ENCODE measurements around the gene AGMO.

The AGMO gene

DNA sequence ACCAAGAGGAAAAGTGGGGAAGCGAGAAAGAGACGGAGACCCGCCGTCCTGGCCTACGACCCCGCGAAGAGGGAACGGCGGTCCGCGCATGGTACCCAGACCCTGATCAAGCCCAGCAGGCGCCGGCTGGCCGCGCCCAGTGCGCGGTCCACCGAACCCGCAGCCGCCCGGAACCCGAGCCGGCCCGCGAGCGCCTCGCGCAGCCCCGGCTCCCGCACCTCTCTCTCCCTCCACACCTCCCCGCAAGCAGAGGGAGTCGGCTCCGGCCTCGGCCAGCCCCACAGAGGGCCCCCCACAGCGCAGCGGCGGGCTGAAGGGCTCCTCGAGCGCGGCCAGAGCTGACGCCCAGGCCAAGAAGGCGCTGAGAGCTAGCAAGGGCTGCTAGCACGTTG lies 164.7 kb downstream of the AGMO start:
- Histone ChIP-seq H3K79me2 (ENCODE audit: control insufficient read depth, low read length) (no peaks in the 10 kb centered on the region), H3K4me2 (ENCODE audit: low read length) (no peak overlapping the region), H3K27me3 (ENCODE audit: control insufficient read depth, low read length) (no peaks in the 10 kb centered on the region), H3K4me3 (ENCODE audit: low read length) (no peak overlapping the region), H3K9me3 (ENCODE audit: control insufficient read depth, insufficient read depth, low read length) (peaks cover 9% of the 10 kb centered on the region; the same call in 1 of the 2 replicates), H3K9me2 (replicated peaks; ENCODE audit: control insufficient read depth, low read length) (no peaks in the 10 kb centered on the region), H3K27ac (ENCODE audit: low read depth, low read length) (no peak overlapping the region), H4K20me1 (ENCODE audit: control insufficient read depth, insufficient read depth, low read depth, low read length) (no peaks in the 10 kb centered on the region), H3K4me1 (ENCODE audit: control insufficient read depth, low read length) (no peaks in the 10 kb centered on the region), H3F3A (ENCODE audit: control insufficient read depth, insufficient read depth) (no peaks in the 10 kb centered on the region), H3K36me3 (ENCODE audit: control insufficient read depth, low read length) (no peaks in the 10 kb centered on the region)
- TF ChIP-seq EZH2phosphoT487 (IDR thresholded peaks at IDR 0.05; ENCODE audit: borderline replicate concordance, low read length) = no peak
- no peak for TF ChIP-seq CTCF (IDR thresholded peaks at IDR 0.05; ENCODE audit: low read depth, low read length, poor library complexity, severe bottlenecking)

DNA sequence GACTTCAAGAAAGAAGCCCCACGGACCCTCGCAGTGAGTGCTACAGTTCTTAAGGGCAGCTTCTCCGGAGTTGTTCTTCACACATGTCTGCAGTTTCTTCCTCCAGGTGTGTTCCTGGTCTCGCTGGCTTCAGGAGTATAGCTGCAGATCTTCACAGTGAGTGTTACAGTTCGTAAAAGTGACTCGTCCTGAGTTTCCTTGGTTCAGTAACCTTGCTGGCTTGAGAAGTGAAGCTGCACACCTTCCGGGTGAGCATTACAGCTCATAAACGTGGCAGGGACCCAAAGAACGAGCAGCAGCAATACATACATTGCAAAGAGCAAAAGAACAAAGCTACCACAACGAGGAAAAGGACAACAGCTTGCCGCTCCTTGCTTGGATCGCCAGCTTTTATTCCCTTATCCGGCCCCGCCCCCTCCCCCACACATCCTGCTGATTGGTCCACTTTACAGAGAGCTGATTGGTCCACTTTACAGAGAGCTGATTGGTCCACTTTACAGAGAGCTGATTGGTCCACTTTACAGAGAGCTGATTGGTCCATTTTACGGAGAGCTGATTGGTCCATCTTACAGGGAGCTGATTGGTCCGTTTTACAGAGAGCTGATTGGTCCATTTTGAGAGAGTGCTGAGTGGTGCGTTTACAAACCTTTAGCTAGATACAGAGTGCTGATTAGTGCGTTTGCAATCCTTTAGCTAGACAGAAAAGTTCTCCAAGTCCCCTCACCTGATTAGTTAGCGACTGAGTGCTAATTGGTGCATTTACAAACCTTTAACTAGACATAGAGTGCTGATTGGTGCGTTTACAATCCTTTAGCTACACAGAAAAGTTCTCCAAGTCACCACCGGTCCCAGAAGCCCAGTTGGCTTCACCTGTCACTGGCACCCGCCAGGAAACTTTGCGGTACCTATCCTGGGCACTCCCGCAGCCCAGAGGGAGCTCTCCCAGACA lies 165.3 kb downstream of the AGMO start:
- Histone ChIP-seq H3K9me3 (ENCODE audit: control insufficient read depth, insufficient read depth, low read length) (peaks cover 9% of the 10 kb centered on the region; the same call in 1 of the 2 replicates), H3K4me3 (ENCODE audit: low read length) (no peak overlapping the region), H4K20me1 (ENCODE audit: control insufficient read depth, insufficient read depth, low read depth, low read length) (no peaks in the 10 kb centered on the region), H3K4me2 (ENCODE audit: low read length) (no peak overlapping the region), H3K79me2 (ENCODE audit: control insufficient read depth, low read length) (no peaks in the 10 kb centered on the region), H3K27me3 (ENCODE audit: control insufficient read depth, low read length) (no peaks in the 10 kb centered on the region), H3F3A (ENCODE audit: control insufficient read depth, insufficient read depth) (no peaks in the 10 kb centered on the region), H3K27ac (ENCODE audit: low read depth, low read length) (no peak overlapping the region), H3K36me3 (ENCODE audit: control insufficient read depth, low read length) (no peaks in the 10 kb centered on the region), H3K9me2 (replicated peaks; ENCODE audit: control insufficient read depth, low read length) (no peaks in the 10 kb centered on the region), H3K4me1 (ENCODE audit: control insufficient read depth, low read length) (no peaks in the 10 kb centered on the region)
- TF ChIP-seq CTCF (IDR thresholded peaks at IDR 0.05; ENCODE audit: low read depth, low read length, poor library complexity, severe bottlenecking) (no peak), EZH2phosphoT487 (IDR thresholded peaks at IDR 0.05; ENCODE audit: borderline replicate concordance, low read length) (no peak)

- Histone ChIP-seq H3K79me2 (ENCODE audit: control insufficient read depth, low read length) (no peaks in the 10 kb centered on the region), H3K9me3 (ENCODE audit: control insufficient read depth, insufficient read depth, low read length) (no peaks in the 10 kb centered on the region)
Observed at GRCh38 chr7:15389073-15389472, 172.7 kb downstream of the AGMO start.

More at GRCh38 chr7:15389073-15389472, 172.7 kb downstream of the AGMO start:
- Histone ChIP-seq H4K20me1 (ENCODE audit: control insufficient read depth, insufficient read depth, low read depth, low read length) (no peaks in the 10 kb centered on the region), H3K9me2 (replicated peaks; ENCODE audit: control insufficient read depth, low read length) (no peaks in the 10 kb centered on the region), H3K4me2 (ENCODE audit: low read length) (no peak overlapping the region), H3K4me3 (ENCODE audit: low read length) (no peak overlapping the region), H3K27me3 (ENCODE audit: control insufficient read depth, low read length) (no peaks in the 10 kb centered on the region), H3K4me1 (ENCODE audit: control insufficient read depth, low read length) (no peaks in the 10 kb centered on the region), H3F3A (ENCODE audit: control insufficient read depth, insufficient read depth) (no peaks in the 10 kb centered on the region), H3K27ac (ENCODE audit: low read depth, low read length) (no peak overlapping the region), H3K36me3 (ENCODE audit: control insufficient read depth, low read length) (no peaks in the 10 kb centered on the region)
- TF ChIP-seq CTCF (IDR thresholded peaks at IDR 0.05; ENCODE audit: low read depth, low read length, poor library complexity, severe bottlenecking) (no peak), EZH2phosphoT487 (IDR thresholded peaks at IDR 0.05; ENCODE audit: borderline replicate concordance, low read length) (no peak)
